SK-N-SH (cell line): ENCODE measurements around the gene NIT2. TPM values are rescaled to one million over a fixed set of nuclear protein-coding genes. Genes with fewer than 3 reads are reported as not detected.
"Not testable (repeated sequence)": the region's sequence is repeated elsewhere in the genome, so short reads cannot be mapped to it uniquely, and the experiment has no call there.

Experiments
- CTCF ChIA-PET: fragments of 300-600, 350-600 bp; formaldehyde crosslinking; extraction: SDS; loops from one replicate; lab custom pipeline; 2021; lab: Yijun Ruan, JAX
- POLR2A ChIA-PET: fragments of 350-600 bp; sonication (Branson Sonifier 250); formaldehyde crosslinking; extraction: SDS; loops from one replicate; lab custom pipeline; 2020; ENCODE audit warnings: antibody characterized with exemption, inconsistent platforms; lab: Yijun Ruan, JAX
- DNase-seq: peaks from one replicate; pipeline ENCODE4 v3.0.0; 2012
- H2AFZ ChIP-seq: fragments of 200-600 bp; sonication (generic); 2 replicates; pipeline ENCODE4 v1.8.1; 2016; ENCODE audit warnings: antibody characterized with exemption, mild to moderate bottlenecking, low read depth
- H3F3A ChIP-seq: fragments of 200-600 bp; sonication (generic); replicated peaks from 2 replicates; pipeline ENCODE3; 2016; ENCODE audit warnings: antibody characterized with exemption, mild to moderate bottlenecking; ENCODE audit not compliant: insufficient read depth
- H3K27ac ChIP-seq, 2 experiments: fragments of 200-500 bp in 1 of 2; fragments of 200-600 bp in 1 of 2; sonication (Bioruptor generic) in 1 of 2; sonication (generic), shearing (Covaris generic) in 1 of 2; 2 replicates each; pipeline versions ENCODE4 v1.5.1 to v1.6.1; 2014 to 2016; ENCODE audit warnings: low read depth in 2 of 2, inconsistent platforms in 1 of 2, low read length in 1 of 2, mild to moderate bottlenecking in 1 of 2, mixed read lengths in 1 of 2
- H3K27me3 ChIP-seq: fragments of 200-600 bp; sonication (generic), shearing (Covaris generic); 2 replicates; pipeline ENCODE4 v1.6.1; 2016; ENCODE audit warnings: mixed run types; ENCODE audit not compliant: insufficient read depth
- H3K36me3 ChIP-seq, 2 experiments: fragments of 200-500 bp in 1 of 2; fragments of 200-600 bp in 1 of 2; sonication (Bioruptor generic) in 1 of 2; sonication (generic) in 1 of 2; replicated peaks in 1 of 2; 2 replicates each; pipeline versions ENCODE3 to v1.5.1; 2014 to 2016; ENCODE audit warnings: low read length in 1 of 2, mild to moderate bottlenecking in 1 of 2; ENCODE audit not compliant: insufficient read depth in 2 of 2, control insufficient read depth in 1 of 2
- H3K4me1 ChIP-seq, 2 experiments: fragments of 200-500 bp in 1 of 2; fragments of 200-600 bp in 1 of 2; sonication (Bioruptor generic) in 1 of 2; sonication (generic), shearing (Covaris generic) in 1 of 2; 2 replicates each; pipeline versions ENCODE4 v1.5.1 to v1.6.1; 2014 to 2016; ENCODE audit warnings: low read depth in 1 of 2, low read length in 1 of 2, mixed run types in 1 of 2; ENCODE audit not compliant: insufficient read depth in 2 of 2, control insufficient read depth in 1 of 2
- H3K4me2 ChIP-seq: fragments of 200-600 bp; sonication (generic), shearing (Covaris generic); 2 replicates; pipeline ENCODE4 v1.6.1; 2017; ENCODE audit warnings: mixed run types
- H3K4me3 ChIP-seq, 2 experiments: fragments of 200-500 bp in 1 of 2; fragments of 200-600 bp in 1 of 2; sonication (Bioruptor generic) in 1 of 2; sonication (generic), shearing (Covaris generic) in 1 of 2; 2 replicates each; pipeline versions ENCODE4 v1.5.1 to v1.8.1; 2014 to 2016; ENCODE audit warnings: low read depth in 2 of 2, inconsistent platforms in 1 of 2, low read length in 1 of 2, mild to moderate bottlenecking in 1 of 2, mixed read lengths in 1 of 2, moderate library complexity in 1 of 2
- H3K79me2 ChIP-seq: fragments of 200-600 bp; sonication (generic); 2 replicates; pipeline ENCODE4 v1.8.1; 2017; ENCODE audit warnings: mild to moderate bottlenecking; ENCODE audit not compliant: insufficient read depth
- H3K9ac ChIP-seq: fragments of 200-600 bp; sonication (generic); 2 replicates; pipeline ENCODE4 v1.6.1; 2017; ENCODE audit warnings: mixed run types
- H3K9me2 ChIP-seq: fragments of 200-600 bp; sonication (generic); 2 replicates; pipeline ENCODE4 v1.6.1; 2017; ENCODE audit warnings: mixed run types
- H3K9me3 ChIP-seq: fragments of 200-600 bp; sonication (generic); 2 replicates; pipeline ENCODE4 v1.6.1; 2017; ENCODE audit warnings: mixed run types, mild to moderate bottlenecking, moderate library complexity
- H4K20me1 ChIP-seq: fragments of 200-600 bp; sonication (generic); 2 replicates; pipeline ENCODE4 v1.6.1; 2017; ENCODE audit warnings: mild to moderate bottlenecking, mixed run types; ENCODE audit not compliant: insufficient read depth
- ELF1 ChIP-seq: IDR thresholded peaks from 2 replicates; pipeline ENCODE4 v1.4.0; 2012
- EZH2phosphoT487 ChIP-seq: fragments of 200-600 bp; sonication (generic); IDR thresholded peaks from 2 replicates; pipeline ENCODE4 v1.6.1; 2017; ENCODE audit warnings: low read depth, mixed run types, mild to moderate bottlenecking, antibody characterized with exemption, moderate library complexity, borderline replicate concordance
- FOSL2 ChIP-seq: IDR thresholded peaks from 2 replicates; pipeline ENCODE4 v1.4.0; 2012; ENCODE audit warnings: low read depth, mild to moderate bottlenecking, moderate library complexity, borderline replicate concordance
- FOXJ3 ChIP-seq: sonication (generic); formaldehyde crosslinking; IDR thresholded peaks from 2 replicates; pipeline ENCODE4 v1.5.1; 2020; ENCODE audit warnings: mild to moderate bottlenecking, missing genetic modification reagents
- GABPA ChIP-seq: IDR thresholded peaks from 2 replicates; pipeline ENCODE4 v1.4.0; 2012; ENCODE audit warnings: low read depth, mild to moderate bottlenecking
- JUND ChIP-seq: IDR thresholded peaks from 2 replicates; pipeline ENCODE4 v1.4.0; 2012
- MEF2A ChIP-seq: IDR thresholded peaks from 2 replicates; pipeline ENCODE4 v1.4.0; 2012; ENCODE audit warnings: low read depth, borderline replicate concordance
- NFIC ChIP-seq: IDR thresholded peaks from 2 replicates; pipeline ENCODE4 v1.4.0; 2012; ENCODE audit warnings: borderline replicate concordance
- POLR2AphosphoS5 ChIP-seq: IDR thresholded peaks from 2 replicates; pipeline ENCODE4 v1.6.1; 2012; ENCODE audit warnings: low read depth, low read length
- RCOR1 ChIP-seq: fragments of 150-350 bp; IDR thresholded peaks from 2 replicates; pipeline ENCODE4 v1.6.1; 2017; ENCODE audit warnings: antibody characterized with exemption, low read length
- RXRA ChIP-seq: IDR thresholded peaks from 2 replicates; pipeline ENCODE4 v1.4.0; 2012; ENCODE audit warnings: low read depth, mild to moderate bottlenecking, borderline replicate concordance
- TAF1 ChIP-seq: IDR thresholded peaks from 2 replicates; pipeline ENCODE4 v1.6.1; 2012; ENCODE audit warnings: low read depth, mild to moderate bottlenecking, low read length, moderate library complexity, borderline replicate concordance
- TCF12 ChIP-seq: IDR thresholded peaks from 2 replicates; pipeline ENCODE4 v1.4.0; 2012
- TEAD4 ChIP-seq: IDR thresholded peaks from 2 replicates; pipeline ENCODE4 v1.4.0; 2012; ENCODE audit warnings: mild to moderate bottlenecking, borderline replicate concordance; ENCODE audit not compliant: insufficient read depth
- ZBTB33 ChIP-seq: IDR thresholded peaks from 2 replicates; pipeline ENCODE4 v1.4.0; 2012; ENCODE audit warnings: low read depth, borderline replicate concordance
- WGBS: methylation state at CpG from one replicate; pipeline ENCODE4 v1.1.6; 2017; ENCODE audit warnings: low lambda C conversion rate; 5-methylcytosine and 5-hydroxymethylcytosine counted together
- polyA plus RNA-seq, 3 experiments: library from polyadenylated mRNA; depleted of rRNA; stranded (reverse); fragments of >200 nt; gene quantifications; 2 replicates each; pipeline ENCODE4 v1.2.3, GENCODE V29; 2012
- TF ChIP-seq, protein P1 (sequence below): IDR thresholded peaks from 2 replicates; pipeline ENCODE4 v1.6.1; 2012; ENCODE audit warnings: mild to moderate bottlenecking, low read depth, low read length, moderate library complexity
- TF ChIP-seq, protein P2 (sequence below): IDR thresholded peaks from 2 replicates; pipeline ENCODE4; 2012

The NIT2 gene
- polyA plus RNA-seq, 1 of the 3 experiments (the other 2 are of a cell fraction), result 28.6 TPM

DNA sequence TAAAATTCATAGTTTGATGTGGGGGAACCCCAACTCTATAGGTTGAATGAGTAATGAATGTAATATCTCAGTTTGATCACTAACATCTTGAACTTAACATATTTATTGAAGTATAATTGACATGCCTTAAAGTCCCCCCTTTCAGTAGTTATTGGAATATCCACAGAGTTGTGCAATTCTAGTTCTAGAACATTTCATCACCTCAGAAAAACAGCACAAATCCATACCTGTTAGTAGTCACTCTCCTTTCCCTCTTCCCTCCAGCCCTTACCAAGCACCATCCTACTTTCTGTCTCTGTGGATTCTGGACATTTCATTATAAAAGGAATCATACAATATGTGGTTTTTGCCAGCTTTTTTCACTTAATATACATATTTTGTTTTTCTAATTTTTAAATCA lies 8.7 kb upstream of the NIT2 start (continued):
- TF ChIP-seq, protein P1, sequence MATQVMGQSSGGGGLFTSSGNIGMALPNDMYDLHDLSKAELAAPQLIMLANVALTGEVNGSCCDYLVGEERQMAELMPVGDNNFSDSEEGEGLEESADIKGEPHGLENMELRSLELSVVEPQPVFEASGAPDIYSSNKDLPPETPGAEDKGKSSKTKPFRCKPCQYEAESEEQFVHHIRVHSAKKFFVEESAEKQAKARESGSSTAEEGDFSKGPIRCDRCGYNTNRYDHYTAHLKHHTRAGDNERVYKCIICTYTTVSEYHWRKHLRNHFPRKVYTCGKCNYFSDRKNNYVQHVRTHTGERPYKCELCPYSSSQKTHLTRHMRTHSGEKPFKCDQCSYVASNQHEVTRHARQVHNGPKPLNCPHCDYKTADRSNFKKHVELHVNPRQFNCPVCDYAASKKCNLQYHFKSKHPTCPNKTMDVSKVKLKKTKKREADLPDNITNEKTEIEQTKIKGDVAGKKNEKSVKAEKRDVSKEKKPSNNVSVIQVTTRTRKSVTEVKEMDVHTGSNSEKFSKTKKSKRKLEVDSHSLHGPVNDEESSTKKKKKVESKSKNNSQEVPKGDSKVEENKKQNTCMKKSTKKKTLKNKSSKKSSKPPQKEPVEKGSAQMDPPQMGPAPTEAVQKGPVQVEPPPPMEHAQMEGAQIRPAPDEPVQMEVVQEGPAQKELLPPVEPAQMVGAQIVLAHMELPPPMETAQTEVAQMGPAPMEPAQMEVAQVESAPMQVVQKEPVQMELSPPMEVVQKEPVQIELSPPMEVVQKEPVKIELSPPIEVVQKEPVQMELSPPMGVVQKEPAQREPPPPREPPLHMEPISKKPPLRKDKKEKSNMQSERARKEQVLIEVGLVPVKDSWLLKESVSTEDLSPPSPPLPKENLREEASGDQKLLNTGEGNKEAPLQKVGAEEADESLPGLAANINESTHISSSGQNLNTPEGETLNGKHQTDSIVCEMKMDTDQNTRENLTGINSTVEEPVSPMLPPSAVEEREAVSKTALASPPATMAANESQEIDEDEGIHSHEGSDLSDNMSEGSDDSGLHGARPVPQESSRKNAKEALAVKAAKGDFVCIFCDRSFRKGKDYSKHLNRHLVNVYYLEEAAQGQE, result no peak
- TF ChIP-seq POLR2AphosphoS5 (no peak), EZH2phosphoT487 (no peak), TCF12 (no peak)

DNA sequence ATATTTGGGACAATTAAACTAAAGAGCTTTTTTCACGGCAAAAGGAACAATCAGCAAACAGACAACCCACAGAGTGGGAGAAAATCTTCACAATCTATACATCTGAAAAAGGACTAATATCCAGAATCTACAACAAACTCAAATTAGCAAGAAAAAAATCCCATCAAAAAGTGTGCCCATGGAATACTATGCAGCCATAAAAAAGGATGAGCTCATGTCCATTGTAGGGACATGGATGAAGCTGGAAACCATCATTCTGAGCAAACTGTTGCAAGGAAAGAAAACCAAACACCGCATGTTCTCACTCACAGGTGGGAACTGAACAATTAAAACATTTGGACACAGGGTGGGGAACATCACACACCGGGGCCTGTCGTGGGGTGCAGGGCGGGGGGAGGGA lies 7.2 kb upstream of the NIT2 start:
- H4K20me1 ChIP-seq, POLR2A ChIA-PET, H3K4me3 ChIP-seq, H3K9me3 ChIP-seq, H3K79me2 ChIP-seq, H3F3A ChIP-seq, DNase-seq, H3K9ac ChIP-seq, H2AFZ ChIP-seq, H3K27ac ChIP-seq, H3K4me1 ChIP-seq, H3K4me2 ChIP-seq, H3K27me3 ChIP-seq, H3K9me2 ChIP-seq: not testable (repeated sequence)
- CTCF ChIA-PET, result interaction anchor here (0.8 kb wide), 1 partner anchor 13 kb away, joined by 3 read pairs; no protein-coding TSS in a partner anchor
- 94% methylated on average over 5 of the region's 5 CpGs for WGBS
- peaks cover 16 to 38% of the 10 kb centered on the region in 2 experiments for H3K36me3 ChIP-seq

DNA sequence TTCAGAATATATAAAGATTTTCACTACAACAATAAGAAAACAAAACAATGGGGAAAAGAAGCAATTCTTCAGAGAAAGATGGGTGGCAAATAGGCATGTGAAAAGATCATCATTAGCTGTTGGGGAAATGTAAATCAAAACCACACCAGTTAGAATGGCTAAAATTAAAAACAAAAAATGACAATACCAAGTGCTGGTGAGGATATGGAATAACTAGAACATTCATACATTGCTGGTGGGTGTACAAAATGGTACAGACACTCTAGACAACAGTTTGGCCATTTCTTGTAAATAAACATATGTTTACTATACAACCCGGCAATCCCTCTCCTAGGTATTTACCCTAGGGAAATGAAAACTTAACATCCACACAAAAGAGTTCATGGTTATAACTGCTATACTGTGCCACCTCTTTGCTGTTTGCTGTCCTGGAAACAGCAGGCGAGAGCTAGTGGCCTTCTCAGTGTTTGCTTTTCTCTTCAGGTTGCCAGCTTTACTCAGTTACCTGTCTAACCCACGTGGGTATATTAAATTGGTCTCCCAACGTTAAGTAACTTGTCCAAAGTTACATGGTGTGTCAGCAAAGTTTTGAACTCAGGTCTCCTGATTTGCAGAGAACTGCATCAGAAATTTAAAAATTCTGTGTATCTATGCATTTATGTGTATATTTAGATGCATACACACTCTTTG lies 4.6 kb upstream of the NIT2 start:
- Histone ChIP-seq H3K4me1 (peaks cover 0 to 4% of the 10 kb centered on the region in 2 experiments; a peak in 1 of 4 replicates), H3K27me3 (no peaks in the 10 kb centered on the region), H3K4me2 (no peak overlapping the region), H3K36me3 (peaks cover 5 to 23% of the 10 kb centered on the region in 2 experiments), H3K9ac (no peak overlapping the region), H3F3A (no peaks in the 10 kb centered on the region), H3K9me2 (no peaks in the 10 kb centered on the region), H3K79me2 (no peaks in the 10 kb centered on the region), H2AFZ (no peak overlapping the region), H3K9me3 (no peaks in the 10 kb centered on the region), H4K20me1 (no peaks in the 10 kb centered on the region), H3K27ac (no peak overlapping the region), H3K4me3 (no peak overlapping the region)
- 71% methylated on average over 4 of the region's 4 CpGs for WGBS
- DNase-seq, result no peak
- POLR2A ChIA-PET, result no interaction called here
- TF ChIP-seq, protein P2, sequence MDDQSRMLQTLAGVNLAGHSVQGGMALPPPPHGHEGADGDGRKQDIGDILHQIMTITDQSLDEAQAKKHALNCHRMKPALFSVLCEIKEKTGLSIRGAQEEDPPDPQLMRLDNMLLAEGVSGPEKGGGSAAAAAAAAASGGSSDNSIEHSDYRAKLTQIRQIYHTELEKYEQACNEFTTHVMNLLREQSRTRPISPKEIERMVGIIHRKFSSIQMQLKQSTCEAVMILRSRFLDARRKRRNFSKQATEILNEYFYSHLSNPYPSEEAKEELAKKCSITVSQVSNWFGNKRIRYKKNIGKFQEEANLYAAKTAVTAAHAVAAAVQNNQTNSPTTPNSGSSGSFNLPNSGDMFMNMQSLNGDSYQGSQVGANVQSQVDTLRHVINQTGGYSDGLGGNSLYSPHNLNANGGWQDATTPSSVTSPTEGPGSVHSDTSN, result no peak
- TF ChIP-seq TEAD4 (no peak), MEF2A (no peak), JUND (no peak), RCOR1 (no peak), FOXJ3 (CRISPR knock-in tag) (no peak), ZBTB33 (no peak), TAF1 (no peak), GABPA (no peak), EZH2phosphoT487 (no peak), NFIC (no peak), FOSL2 (no peak), ELF1 (no peak), POLR2AphosphoS5 (no peak), RXRA (no peak)
- CTCF ChIA-PET, result interaction anchor here (1.5 to 2.9 kb wide), 2 partner anchors 13 to 30 kb away, joined by 4 to 14 read pairs; no protein-coding TSS in a partner anchor
